Activated CD4-positive, alpha-beta T cell treated with anti-CD3 and anti-CD28 coated beads for 1 hour (primary cell): ENCODE data around the gene FAM107A.

Experiments
- DNase-seq: peaks from one replicate; pipeline ENCODE4 v3.0.0-alpha.2; 2020

FAM107A gene

GRCh38 chr3:58566398-58567250 is 10.6 kb downstream of the FAM107A start:
- no peak for DNase-seq

GRCh38 chr3:58565621-58566397 is 11.4 kb downstream of the FAM107A start:
- DNase-seq = no peak

- no peak for DNase-seq
These were observed 12.6 kb downstream of the FAM107A start for GRCh38 chr3:58564456-58565160.

GRCh38 chr3:58564054-58564453 is 13.1 kb downstream of the FAM107A start:
- DNase-seq = no peak

GRCh38 chr3:58563386-58564035 is 13.7 kb downstream of the FAM107A start:
- DNase-seq = no peak

- DNase-seq = no peak
These were observed 14.7 kb downstream of the FAM107A start for GRCh38 chr3:58562498-58562897.

GRCh38 chr3:58560771-58561311 is 16.4 kb downstream of the FAM107A start:
- no peak for DNase-seq

GRCh38 chr3:58559586-58559985 is 17.6 kb downstream of the FAM107A start:
- DNase-seq = no peak

- DNase-seq = no peak
These were observed 19.7 kb downstream of the FAM107A start for GRCh38 chr3:58557491-58557890.

GRCh38 chr3:58556761-58557221 is 20.4 kb downstream of the FAM107A start:
- DNase-seq = no peak

- no peak for DNase-seq
These were observed 21.2 kb downstream of the FAM107A start for GRCh38 chr3:58556001-58556400.

- DNase-seq = no peak
These were observed 22.0 kb downstream of the FAM107A start for GRCh38 chr3:58555203-58555602.

- no peak for DNase-seq
These were observed 24.2 kb downstream of the FAM107A start for GRCh38 chr3:58553003-58553402.

- DNase-seq = no peak
These were observed 25.5 kb downstream of the FAM107A start for GRCh38 chr3:58551636-58552180.

GRCh38 chr3:58544541-58544940 is 32.6 kb downstream of the FAM107A start:
- DNase-seq = no peak

GRCh38 chr3:58540176-58540858 is 36.9 kb downstream of the FAM107A start:
- no peak for DNase-seq

- no peak for DNase-seq
These were observed 37.6 kb downstream of the FAM107A start for GRCh38 chr3:58539626-58540025.

GRCh38 chr3:58537412-58538301 is 39.5 kb downstream of the FAM107A start:
- no peak for DNase-seq

- DNase-seq = no peak
These were observed 40.4 kb downstream of the FAM107A start, which contains the start of gene ACOX2 for GRCh38 chr3:58536501-58537411. Gene ACOX2 (minus strand): TSS chr3:58537190. CDS start chr3:58535106, 2,084 bp downstream.
